HepG2 (cell line): ENCODE measurements around the gene SAA4. TPM values are rescaled to one million over a fixed set of nuclear protein-coding genes. Genes with fewer than 3 reads are reported as not detected.

Experiments
- ATF1 ChIP-seq: IDR thresholded peaks from 2 replicates; pipeline ENCODE4 v1.6.1; 2016; ENCODE audit warnings: mild to moderate bottlenecking, control low read depth
- FOXK1 ChIP-seq: sonication (generic); formaldehyde crosslinking; IDR thresholded peaks from 2 replicates; pipeline ENCODE4 v1.4.0; 2020; ENCODE audit warnings: low read depth, missing genetic modification reagents, borderline replicate concordance
- FOXP1 ChIP-seq, 2 experiments: fragments of 450-650 bp in 1 of 2; IDR thresholded peaks; 2 replicates each; pipeline ENCODE4 v1.6.1; 2017 to 2018; ENCODE audit warnings: antibody characterized with exemption in 1 of 2
- KLF16 ChIP-seq, 2 experiments: sonication (generic) in 1 of 2; formaldehyde crosslinking in 1 of 2; IDR thresholded peaks; 2 replicates each; pipeline versions ENCODE4 v1.6.1 to v1.8.0; 2016 to 2023; ENCODE audit warnings: missing genetic modification reagents in 2 of 2, missing compliant biosample characterization in 1 of 2
- MNT ChIP-seq: fragments of 450-650 bp; IDR thresholded peaks from 2 replicates; pipeline ENCODE4 v1.6.1; 2016
- NCOA2 ChIP-seq: sonication (generic); formaldehyde crosslinking; IDR thresholded peaks from 2 replicates; pipeline ENCODE4 v1.8.0; 2022; ENCODE audit warnings: inconsistent platforms
- PITX1 ChIP-seq: sonication (generic); formaldehyde crosslinking; IDR thresholded peaks from 2 replicates; pipeline ENCODE4 v1.5.1; 2020; ENCODE audit warnings: mild to moderate bottlenecking, missing genetic modification reagents
- POGZ ChIP-seq: sonication (generic); formaldehyde crosslinking; IDR thresholded peaks from 2 replicates; pipeline ENCODE4 v1.4.0; 2020; ENCODE audit warnings: mild to moderate bottlenecking, missing genetic modification reagents
- SMC3 ChIP-seq: IDR thresholded peaks from 2 replicates; pipeline ENCODE4 v1.6.1; 2011; ENCODE audit warnings: low read length, improper control_type of control experiment
- SP5 ChIP-seq: IDR thresholded peaks from 2 replicates; pipeline ENCODE4 v1.6.1; 2016; ENCODE audit warnings: low read depth, borderline replicate concordance
- WIZ ChIP-seq: sonication (generic); formaldehyde crosslinking; IDR thresholded peaks from 2 replicates; pipeline ENCODE4 v1.5.1; 2020; ENCODE audit warnings: mild to moderate bottlenecking, missing genetic modification reagents
- ZFX ChIP-seq: sonication (generic); formaldehyde crosslinking; IDR thresholded peaks from 2 replicates; pipeline ENCODE4 v1.4.0; 2020; ENCODE audit warnings: mild to moderate bottlenecking, low read depth, missing genetic modification reagents, moderate library complexity
- ZMYM4 ChIP-seq: sonication (generic); formaldehyde crosslinking; IDR thresholded peaks from 2 replicates; pipeline ENCODE4 v1.8.1; 2023; ENCODE audit warnings: mild to moderate bottlenecking, missing genetic modification reagents
- ZNF441 ChIP-seq: sonication (generic); formaldehyde crosslinking; IDR thresholded peaks from 2 replicates; pipeline ENCODE4 v1.7.0; 2021; ENCODE audit warnings: missing genetic modification reagents, borderline replicate concordance
- ZNF879 ChIP-seq: sonication (generic); formaldehyde crosslinking; IDR thresholded peaks from 2 replicates; pipeline ENCODE4 v1.8.1; 2023; ENCODE audit warnings: missing genetic modification reagents
- ZSCAN31 ChIP-seq: sonication (generic); formaldehyde crosslinking; IDR thresholded peaks from 2 replicates; pipeline ENCODE4 v1.5.0; 2020; ENCODE audit warnings: low read depth, mild to moderate bottlenecking, missing genetic modification reagents
- polyA plus RNA-seq, 8 experiments: library from polyadenylated mRNA; depleted of rRNA in 3 of 8; stranded (reverse) in 7 of 8; unstranded in 1 of 8; fragments of >200 nt; fragmentation: Illumina TruSeq in 4 of 8; extraction: Trizol in 4 of 8; gene quantifications; 2 replicates each; pipeline versions ENCODE4 v1.2.1 to v1.2.3, GENCODE V29; 2011 to 2016; ENCODE audit warnings: low read depth in 4 of 8, missing spikeins in 1 of 8, mixed read lengths in 1 of 8; ENCODE audit not compliant: insufficient read depth in 1 of 8
- total RNA-seq, 5 experiments: library from RNA; depleted of rRNA; stranded (reverse); fragments of >200 nt; fragmentation: Illumina TruSeq; extraction: Trizol; gene quantifications; 2 replicates each; pipeline ENCODE4 v1.2.3, GENCODE V29; 2016; ENCODE audit warnings: low read depth in 1 of 5
- TF ChIP-seq, protein P1 (sequence below): sonication (generic); formaldehyde crosslinking; IDR thresholded peaks from 2 replicates; pipeline ENCODE4 v1.4.0; 2020; ENCODE audit warnings: mild to moderate bottlenecking, missing genetic modification reagents, borderline replicate concordance
- TF ChIP-seq, protein P2 (sequence below): IDR thresholded peaks from 2 replicates; pipeline ENCODE4 v1.6.1; 2018; ENCODE audit warnings: missing genetic modification reagents

SAA4 gene
- total and polyA plus RNA-seq, 2 of the 13 experiments (the other 11 are each of a cell fraction or from before 2014, with no cell fraction given) = 53.4 to 253 TPM

GRCh38 chr11:18223591-18224387, 12.8 kb downstream of the SAA4 start (continued):
- TF ChIP-seq, protein P1, sequence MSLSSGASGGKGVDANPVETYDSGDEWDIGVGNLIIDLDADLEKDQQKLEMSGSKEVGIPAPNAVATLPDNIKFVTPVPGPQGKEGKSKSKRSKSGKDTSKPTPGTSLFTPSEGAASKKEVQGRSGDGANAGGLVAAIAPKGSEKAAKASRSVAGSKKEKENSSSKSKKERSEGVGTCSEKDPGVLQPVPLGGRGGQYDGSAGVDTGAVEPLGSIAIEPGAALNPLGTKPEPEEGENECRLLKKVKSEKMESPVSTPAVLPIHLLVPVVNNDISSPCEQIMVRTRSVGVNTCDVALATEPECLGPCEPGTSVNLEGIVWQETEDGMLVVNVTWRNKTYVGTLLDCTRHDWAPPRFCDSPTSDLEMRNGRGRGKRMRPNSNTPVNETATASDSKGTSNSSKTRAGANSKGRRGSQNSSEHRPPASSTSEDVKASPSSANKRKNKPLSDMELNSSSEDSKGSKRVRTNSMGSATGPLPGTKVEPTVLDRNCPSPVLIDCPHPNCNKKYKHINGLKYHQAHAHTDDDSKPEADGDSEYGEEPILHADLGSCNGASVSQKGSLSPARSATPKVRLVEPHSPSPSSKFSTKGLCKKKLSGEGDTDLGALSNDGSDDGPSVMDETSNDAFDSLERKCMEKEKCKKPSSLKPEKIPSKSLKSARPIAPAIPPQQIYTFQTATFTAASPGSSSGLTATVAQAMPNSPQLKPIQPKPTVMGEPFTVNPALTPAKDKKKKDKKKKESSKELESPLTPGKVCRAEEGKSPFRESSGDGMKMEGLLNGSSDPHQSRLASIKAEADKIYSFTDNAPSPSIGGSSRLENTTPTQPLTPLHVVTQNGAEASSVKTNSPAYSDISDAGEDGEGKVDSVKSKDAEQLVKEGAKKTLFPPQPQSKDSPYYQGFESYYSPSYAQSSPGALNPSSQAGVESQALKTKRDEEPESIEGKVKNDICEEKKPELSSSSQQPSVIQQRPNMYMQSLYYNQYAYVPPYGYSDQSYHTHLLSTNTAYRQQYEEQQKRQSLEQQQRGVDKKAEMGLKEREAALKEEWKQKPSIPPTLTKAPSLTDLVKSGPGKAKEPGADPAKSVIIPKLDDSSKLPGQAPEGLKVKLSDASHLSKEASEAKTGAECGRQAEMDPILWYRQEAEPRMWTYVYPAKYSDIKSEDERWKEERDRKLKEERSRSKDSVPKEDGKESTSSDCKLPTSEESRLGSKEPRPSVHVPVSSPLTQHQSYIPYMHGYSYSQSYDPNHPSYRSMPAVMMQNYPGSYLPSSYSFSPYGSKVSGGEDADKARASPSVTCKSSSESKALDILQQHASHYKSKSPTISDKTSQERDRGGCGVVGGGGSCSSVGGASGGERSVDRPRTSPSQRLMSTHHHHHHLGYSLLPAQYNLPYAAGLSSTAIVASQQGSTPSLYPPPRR = peak; percentile 74; the same call in 1 of the 2 replicates
- TF ChIP-seq KLF16 (CRISPR knock-in tag; IDR thresholded peaks at IDR 0.05) (peak in 1 of 2 experiments; percentile 76; a peak in 2 of 4 replicates), SMC3 (peak; percentile 25; the same call in 1 of the 2 replicates), ZMYM4 (CRISPR knock-in tag) (peak; percentile 85), WIZ (0 out of 2 replicates have a peak, but pooled peaks have one; percentile 13), ATF1 (CRISPR knock-in tag) (peak; percentile 63; the same call in 1 of the 2 replicates), FOXK1 (CRISPR knock-in tag) (peak; percentile 84), SP5 (CRISPR knock-in tag) (peak; percentile 28; the same call in 1 of the 2 replicates), NCOA2 (CRISPR knock-in tag) (peak; percentile 92), ZNF441 (CRISPR knock-in tag) (0 out of 2 replicates have a peak, but pooled peaks have one; percentile 29), PITX1 (CRISPR knock-in tag) (peak; percentile 68; the same call in 1 of the 2 replicates), POGZ (CRISPR knock-in tag) (peak; percentile 90), MNT (0 out of 2 replicates have a peak, but pooled peaks have one; percentile 29), ZNF879 (CRISPR knock-in tag) (no peak), ZSCAN31 (CRISPR knock-in tag) (peak; percentile 44; the same call in 1 of the 2 replicates), FOXP1 (IDR thresholded peaks at IDR 0.05) (peak; percentile 93), FOXP1 (CRISPR knock-in tag; IDR thresholded peaks at IDR 0.05) (peak; percentile 99), ZFX (CRISPR knock-in tag) (peak; percentile 96)
- TF ChIP-seq, protein P2, sequence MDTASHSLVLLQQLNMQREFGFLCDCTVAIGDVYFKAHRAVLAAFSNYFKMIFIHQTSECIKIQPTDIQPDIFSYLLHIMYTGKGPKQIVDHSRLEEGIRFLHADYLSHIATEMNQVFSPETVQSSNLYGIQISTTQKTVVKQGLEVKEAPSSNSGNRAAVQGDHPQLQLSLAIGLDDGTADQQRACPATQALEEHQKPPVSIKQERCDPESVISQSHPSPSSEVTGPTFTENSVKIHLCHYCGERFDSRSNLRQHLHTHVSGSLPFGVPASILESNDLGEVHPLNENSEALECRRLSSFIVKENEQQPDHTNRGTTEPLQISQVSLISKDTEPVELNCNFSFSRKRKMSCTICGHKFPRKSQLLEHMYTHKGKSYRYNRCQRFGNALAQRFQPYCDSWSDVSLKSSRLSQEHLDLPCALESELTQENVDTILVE (CRISPR knock-in tag) = peak; percentile 77; the same call in 1 of the 2 replicates
